Fibroblast of villous mesenchyme (primary cell): Measurements from ENCODE around the gene MARF1. TPM values are rescaled to one million over a fixed set of nuclear protein-coding genes. Genes with fewer than 3 reads are reported as not detected.
"Not testable (repeated sequence)": the region's sequence is repeated elsewhere in the genome, so short reads cannot be mapped to it uniquely, and the experiment has no call there.

Experiments
- DNase-seq: peaks from one replicate; pipeline ENCODE4 v3.0.0-alpha.2; 2010; ENCODE audit warnings: low read depth
- H3K4me3 ChIP-seq: 2 replicates; pipeline ENCODE4 v1.5.1; 2011; ENCODE audit warnings: low read depth, mild to moderate bottlenecking, low read length
- CTCF ChIP-seq: IDR thresholded peaks from 2 replicates; pipeline ENCODE4 v1.5.1; 2012; ENCODE audit warnings: low read depth, mild to moderate bottlenecking, low read length; ENCODE audit not compliant: insufficient read depth
- total RNA-seq: library from RNA; depleted of rRNA; stranded (reverse); fragments of >200 nt; gene quantifications from 2 replicates; pipeline ENCODE4 v1.2.3, GENCODE V29; 2012

MARF1 gene
- 14.5 and 14.7 TPM in 2 replicates for total RNA-seq

GRCh38 chr16:15643048-15643945, at the start of gene MARF1:
MARF1 (minus strand) TSS chr16:15643154; CDS start chr16:15639233, 3,921 bp downstream.
- peak; percentile 46 for TF ChIP-seq CTCF
- peak; percentile 95 for DNase-seq
- H3K4me3 ChIP-seq, result peak within 1 kb of the TSS; percentile 97

DNA sequence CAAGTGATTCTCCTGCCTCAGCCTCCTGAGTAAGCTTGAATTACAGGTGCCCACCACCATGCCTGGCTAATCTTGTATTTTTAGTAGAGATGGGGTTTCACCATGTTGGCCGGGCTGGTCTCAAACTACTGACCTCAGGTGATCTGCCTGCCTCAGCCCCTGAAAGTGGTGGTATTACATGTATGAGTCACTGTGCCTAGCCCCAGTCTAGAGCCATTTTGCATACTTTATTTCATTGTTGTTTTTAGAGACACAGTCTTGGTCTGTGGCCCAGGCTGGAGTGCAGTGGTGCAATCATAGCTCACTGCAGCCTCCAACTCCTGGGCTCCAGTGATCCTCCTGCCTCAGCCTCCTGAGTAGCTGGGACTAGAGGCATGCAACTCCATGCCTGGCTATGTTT, 49.6 kb upstream of the MARF1 start:
- not testable (repeated sequence) for DNase-seq, H3K4me3 ChIP-seq

- no peak overlapping the region for H3K4me3 ChIP-seq
- TF ChIP-seq CTCF, result no peak
- no peak for DNase-seq
Measured at GRCh38 chr16:15691046-15691445, 48.1 kb upstream of the MARF1 start.

DNA sequence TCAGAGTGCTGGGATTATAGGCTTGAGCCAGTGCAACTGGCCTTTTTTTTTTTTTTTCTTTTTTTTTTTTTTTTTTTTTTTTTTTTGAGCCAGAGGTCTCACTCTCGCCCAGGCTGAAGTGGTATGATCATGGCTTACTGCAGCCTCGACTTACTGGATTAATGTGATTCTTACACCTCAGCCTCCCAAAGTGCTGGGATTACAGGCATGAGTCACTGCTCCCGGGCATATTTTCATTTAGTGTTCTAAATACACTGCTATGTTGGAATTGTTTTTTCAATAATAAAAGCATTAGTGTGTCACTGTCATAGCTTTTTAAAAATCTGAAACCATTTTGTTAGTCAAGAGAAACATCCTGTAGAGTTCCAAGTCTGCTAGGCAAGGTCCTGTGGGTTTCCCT, 47.3 kb upstream of the MARF1 start:
- peak; percentile 32 for DNase-seq
- H3K4me3 ChIP-seq, result no peak overlapping the region
- TF ChIP-seq CTCF, result no peak

- TF ChIP-seq CTCF, result no peak
- H3K4me3 ChIP-seq, result no peak overlapping the region
- no peak for DNase-seq
Measured at GRCh38 chr16:15689290-15689689, 46.3 kb upstream of the MARF1 start.

- DNase-seq, result no peak
- H3K4me3 ChIP-seq, result no peak overlapping the region
- TF ChIP-seq CTCF, result no peak
Measured at GRCh38 chr16:15686287-15686686, 43.3 kb upstream of the MARF1 start.

GRCh38 chr16:15682105-15682570, 39.2 kb upstream of the MARF1 start:
- peak; percentile 68 for TF ChIP-seq CTCF
- DNase-seq, result peak; percentile 87
- no peak overlapping the region for H3K4me3 ChIP-seq
